HG03575 (cell line): Measurements from ENCODE around the gene ELOVL1.
"Not testable (repeated sequence)": the region's sequence is repeated elsewhere in the genome, so short reads cannot be mapped to it uniquely, and the experiment has no call there.

Experiments
- ATAC-seq: cut with Tn5 transposase; IDR thresholded peaks from one replicate; pipeline ENCODE4 v1.9.1; 2021; ENCODE audit not compliant: unreplicated experiment, insufficient number of reproducible peaks, low FRiP score; ENCODE audit errors: extremely low read depth

Gene ELOVL1

GRCh38 chr1:43383449-43383848 is 15.6 kb upstream of the ELOVL1 start:
- ATAC-seq: no peak

GRCh38 chr1:43382027-43382779 is 14.4 kb upstream of the ELOVL1 start:
- ATAC-seq: no peak

GRCh38 chr1:43381612-43382011 is 13.8 kb upstream of the ELOVL1 start:
- ATAC-seq: no peak

GRCh38 chr1:43379476-43379875 is 11.7 kb upstream of the ELOVL1 start:
- no peak for ATAC-seq

- ATAC-seq: no peak
Observed at GRCh38 chr1:43377831-43378230, 10.0 kb upstream of the ELOVL1 start.

GRCh38 chr1:43376723-43377235 is 9.0 kb upstream of the ELOVL1 start:
- ATAC-seq: no peak

- ATAC-seq: no peak
Observed at GRCh38 chr1:43373066-43373940, 5.5 kb upstream of the ELOVL1 start.

- ATAC-seq: no peak
Observed at GRCh38 chr1:43372172-43372571, 4.4 kb upstream of the ELOVL1 start.

GRCh38 chr1:43370564-43370963 is 2.8 kb upstream of the ELOVL1 start:
- no peak for ATAC-seq

GRCh38 chr1:43369779-43370178 is 2.0 kb upstream of the ELOVL1 start:
- ATAC-seq: not testable (repeated sequence)

GRCh38 chr1:43368646-43369020 is 822 bp upstream of the ELOVL1 start:
- no peak for ATAC-seq

- no peak for ATAC-seq
Observed at GRCh38 chr1:43367026-43367903, 546 bp downstream of the ELOVL1 start.

- ATAC-seq: no peak
Observed at GRCh38 chr1:43366601-43367025, 1.2 kb downstream of the ELOVL1 start.

- no peak for ATAC-seq
Observed at GRCh38 chr1:43366179-43366578, 1.6 kb downstream of the ELOVL1 start.

GRCh38 chr1:43365678-43366077 is 2.1 kb downstream of the ELOVL1 start:
- ATAC-seq: no peak

GRCh38 chr1:43363935-43364525 is 3.8 kb downstream of the ELOVL1 start:
- no peak for ATAC-seq

- no peak for ATAC-seq
Observed at GRCh38 chr1:43363283-43363934, 4.4 kb downstream of the ELOVL1 start.

- no peak for ATAC-seq
Observed at GRCh38 chr1:43360616-43361015, 7.2 kb downstream of the ELOVL1 start.
